H9 (cell line): ENCODE results near the gene TK2. TPM values are rescaled to one million over a fixed set of nuclear protein-coding genes. Genes with fewer than 3 reads are reported as not detected.

Experiments
- DNase-seq: peaks from one replicate; pipeline ENCODE4 v3.0.0-alpha.2; 2017
- H2AFZ ChIP-seq: one replicate; pipeline ENCODE4 v1.6.1; 2013; ENCODE audit warnings: mild to moderate bottlenecking, low read length, control low read depth, moderate library complexity
- H2AK5ac ChIP-seq: 2 replicates; pipeline ENCODE4 v1.6.1; 2013; ENCODE audit warnings: low read length, control low read depth, mixed read lengths; ENCODE audit not compliant: insufficient read length
- H2BK120ac ChIP-seq: one replicate; pipeline ENCODE4 v1.6.1; 2013; ENCODE audit warnings: low read depth, mild to moderate bottlenecking, low read length, control low read depth, inconsistent platforms; ENCODE audit not compliant: poor library complexity, severe bottlenecking
- H2BK12ac ChIP-seq: 2 replicates; pipeline ENCODE4 v1.6.1; 2013; ENCODE audit warnings: low read length, control low read depth, mixed read lengths, low read depth; ENCODE audit not compliant: insufficient read length
- H2BK15ac ChIP-seq: 2 replicates; pipeline ENCODE4 v1.6.1; 2013; ENCODE audit warnings: low read depth, low read length, control low read depth
- H2BK20ac ChIP-seq: one replicate; pipeline ENCODE4 v1.6.1; 2013; ENCODE audit warnings: low read depth, mild to moderate bottlenecking, low read length, control low read depth, inconsistent platforms; ENCODE audit not compliant: poor library complexity, severe bottlenecking
- H2BK5ac ChIP-seq: 2 replicates; pipeline ENCODE4 v1.6.1; 2013; ENCODE audit warnings: low read length, control low read depth, mixed read lengths; ENCODE audit not compliant: insufficient read length
- H3K14ac ChIP-seq: 2 replicates; pipeline ENCODE4 v1.6.1; 2013; ENCODE audit warnings: low read length, control low read depth; ENCODE audit not compliant: insufficient read depth
- H3K18ac ChIP-seq: 2 replicates; pipeline ENCODE4 v1.6.1; 2013; ENCODE audit warnings: low read depth, mild to moderate bottlenecking, mixed read lengths, low read length, control low read depth; ENCODE audit not compliant: insufficient read length
- H3K23ac ChIP-seq: 2 replicates; pipeline ENCODE4 v1.6.1; 2013; ENCODE audit warnings: low read length, control low read depth, mixed read lengths, low read depth; ENCODE audit not compliant: insufficient read length
- H3K23me2 ChIP-seq: 2 replicates; pipeline ENCODE4 v1.6.1; 2013; ENCODE audit warnings: low read depth, mild to moderate bottlenecking, mixed read lengths, low read length, control low read depth; ENCODE audit not compliant: insufficient read length, poor library complexity, severe bottlenecking
- H3K27ac ChIP-seq: 2 replicates; pipeline ENCODE4 v1.5.1; 2013; ENCODE audit warnings: low read length, control low read depth, mixed read lengths, low read depth; ENCODE audit not compliant: insufficient read length
- H3K27me3 ChIP-seq: 2 replicates; pipeline ENCODE4 v1.6.1; 2013; ENCODE audit warnings: low read length, control low read depth, inconsistent platforms; ENCODE audit not compliant: insufficient read depth
- H3K4ac ChIP-seq: 2 replicates; pipeline ENCODE4 v1.6.1; 2013; ENCODE audit warnings: low read depth, mild to moderate bottlenecking, control low read depth, inconsistent platforms, low read length, moderate library complexity
- H3K4me1 ChIP-seq: 2 replicates; pipeline ENCODE4 v1.6.1; 2013; ENCODE audit warnings: low read length, control low read depth, inconsistent platforms; ENCODE audit not compliant: insufficient read depth
- H3K4me2 ChIP-seq: 2 replicates; pipeline ENCODE4 v1.6.1; 2013; ENCODE audit warnings: low read length, control low read depth, mixed read lengths; ENCODE audit not compliant: insufficient read length, insufficient read depth
- H3K56ac ChIP-seq: 2 replicates; pipeline ENCODE4 v1.6.1; 2013; ENCODE audit warnings: low read depth, mild to moderate bottlenecking, mixed read lengths, low read length, control low read depth; ENCODE audit not compliant: insufficient read length
- H3K79me1 ChIP-seq: 2 replicates; pipeline ENCODE4 v1.6.1; 2013; ENCODE audit warnings: low read depth, mild to moderate bottlenecking, moderate library complexity, low read length, control low read depth, inconsistent platforms; ENCODE audit not compliant: insufficient read depth, poor library complexity, severe bottlenecking
- H3K79me2 ChIP-seq: 2 replicates; pipeline ENCODE4 v1.6.1; 2013; ENCODE audit warnings: low read length, control low read depth, inconsistent platforms; ENCODE audit not compliant: insufficient read depth
- H3K9ac ChIP-seq: 2 replicates; pipeline ENCODE4 v1.6.1; 2013; ENCODE audit warnings: low read length, control low read depth, mixed read lengths; ENCODE audit not compliant: insufficient read length; ENCODE audit errors: extremely low read depth
- H3K9me3 ChIP-seq: one replicate; pipeline ENCODE4 v1.6.1; 2013; ENCODE audit warnings: low read depth, low read length, inconsistent platforms; ENCODE audit not compliant: control insufficient read depth
- H3T11ph ChIP-seq: one replicate; pipeline ENCODE4 v1.6.1; 2013; ENCODE audit warnings: mild to moderate bottlenecking, low read length, control low read depth, inconsistent platforms
- H4K20me1 ChIP-seq: one replicate; pipeline ENCODE4 v1.6.1; 2013; ENCODE audit not compliant: control insufficient read depth, insufficient read length, insufficient read depth
- H4K5ac ChIP-seq: 2 replicates; pipeline ENCODE4 v1.6.1; 2013; ENCODE audit warnings: low read depth, mild to moderate bottlenecking, mixed read lengths, low read length, control low read depth; ENCODE audit not compliant: insufficient read length
- H4K8ac ChIP-seq: replicated peaks from 2 replicates; pipeline ENCODE4 v1.6.1; 2013; ENCODE audit warnings: low read length, control low read depth, mixed read lengths, low read depth; ENCODE audit not compliant: insufficient read length
- H4K91ac ChIP-seq: 2 replicates; pipeline ENCODE4 v1.6.1; 2013; ENCODE audit warnings: low read depth, mild to moderate bottlenecking, moderate library complexity, mixed read lengths, low read length, control low read depth; ENCODE audit not compliant: insufficient read length
- H3K27ac Mint-ChIP-seq, 3 experiments: 2 replicates in 2 of 3; 3 replicates in 1 of 3; pipeline ENCODE4 v1.8.0; 2020 to 2021; ENCODE audit warnings: mixed read lengths in 3 of 3, mild to moderate bottlenecking in 1 of 3, moderate library complexity in 1 of 3
- H3K27me3 Mint-ChIP-seq: 2 replicates; pipeline ENCODE4 v1.8.0; 2021; ENCODE audit warnings: low read depth, mild to moderate bottlenecking, moderate library complexity, mixed read lengths
- H3K36me3 Mint-ChIP-seq, 3 experiments: 2 replicates in 2 of 3; 3 replicates in 1 of 3; pipeline ENCODE4 v1.8.0; 2020 to 2021; ENCODE audit warnings: low read depth in 3 of 3, mixed read lengths in 3 of 3; ENCODE audit not compliant: insufficient read depth in 1 of 3
- H3K4me1 Mint-ChIP-seq, 2 experiments: 2 replicates each; pipeline ENCODE4 v1.8.0; 2020; ENCODE audit warnings: mixed read lengths in 2 of 2
- H3K4me3 Mint-ChIP-seq, 2 experiments: 2 replicates in 1 of 2; 3 replicates in 1 of 2; pipeline ENCODE4 v1.8.0; 2020 to 2021; ENCODE audit warnings: mild to moderate bottlenecking in 2 of 2, mixed read lengths in 2 of 2, moderate library complexity in 1 of 2
- H3K9me3 Mint-ChIP-seq, 2 experiments: 2 replicates in 1 of 2; 3 replicates in 1 of 2; pipeline ENCODE4 v1.8.0; 2020; ENCODE audit warnings: mild to moderate bottlenecking in 2 of 2, mixed read lengths in 2 of 2, moderate library complexity in 1 of 2
- WGBS: extraction: QIAGEN DNeasy Blood & Tissue Kit; methylation state at CpG from one replicate; pipeline ENCODE4 v1.1.7; 2013; ENCODE audit warnings: missing lambda C conversion rate, low lambda C conversion rate, mixed read lengths; ENCODE audit not compliant: insufficient read length; ENCODE audit errors: extremely low coverage; 5-methylcytosine and 5-hydroxymethylcytosine counted together
- total RNA-seq: library from RNA; stranded (reverse); gene quantifications from 2 replicates; pipeline ENCODE4 v1.2.1, GENCODE V29; 2021
- TF ChIP-seq, protein P1 (sequence below): fragments of 200-600 bp; sonication (generic); conservative IDR thresholded peaks from 3 replicates; pipeline ENCODE4 v1.8.0; 2021; ENCODE audit warnings: antibody characterized with exemption, mild to moderate bottlenecking

Gene TK2
- total RNA-seq, 1 experiment from 2014 or later = 5.2 TPM

DNA sequence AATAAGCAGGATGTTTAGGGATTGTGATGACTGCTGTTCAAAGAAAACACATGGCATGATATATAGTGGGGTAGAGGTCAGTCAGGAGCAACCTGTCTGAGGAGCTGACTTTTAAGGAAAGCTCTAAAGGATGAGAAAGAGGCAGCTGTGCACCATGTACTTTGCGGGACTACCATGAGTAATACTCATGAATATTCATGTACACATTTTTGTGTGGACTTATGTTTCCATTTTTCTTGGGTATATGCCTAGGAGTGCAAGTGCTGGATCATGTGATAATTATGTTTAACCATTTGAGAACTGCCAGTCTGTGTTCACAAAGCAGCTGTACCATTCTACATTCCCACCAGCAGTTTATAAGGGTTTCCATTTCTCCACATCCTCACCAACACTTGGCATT, 87.0 kb downstream of the TK2 start:
- TF ChIP-seq, protein P1, sequence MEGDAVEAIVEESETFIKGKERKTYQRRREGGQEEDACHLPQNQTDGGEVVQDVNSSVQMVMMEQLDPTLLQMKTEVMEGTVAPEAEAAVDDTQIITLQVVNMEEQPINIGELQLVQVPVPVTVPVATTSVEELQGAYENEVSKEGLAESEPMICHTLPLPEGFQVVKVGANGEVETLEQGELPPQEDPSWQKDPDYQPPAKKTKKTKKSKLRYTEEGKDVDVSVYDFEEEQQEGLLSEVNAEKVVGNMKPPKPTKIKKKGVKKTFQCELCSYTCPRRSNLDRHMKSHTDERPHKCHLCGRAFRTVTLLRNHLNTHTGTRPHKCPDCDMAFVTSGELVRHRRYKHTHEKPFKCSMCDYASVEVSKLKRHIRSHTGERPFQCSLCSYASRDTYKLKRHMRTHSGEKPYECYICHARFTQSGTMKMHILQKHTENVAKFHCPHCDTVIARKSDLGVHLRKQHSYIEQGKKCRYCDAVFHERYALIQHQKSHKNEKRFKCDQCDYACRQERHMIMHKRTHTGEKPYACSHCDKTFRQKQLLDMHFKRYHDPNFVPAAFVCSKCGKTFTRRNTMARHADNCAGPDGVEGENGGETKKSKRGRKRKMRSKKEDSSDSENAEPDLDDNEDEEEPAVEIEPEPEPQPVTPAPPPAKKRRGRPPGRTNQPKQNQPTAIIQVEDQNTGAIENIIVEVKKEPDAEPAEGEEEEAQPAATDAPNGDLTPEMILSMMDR = no peak
- Histone ChIP-seq H3K9me3 (no peaks in the 10 kb centered on the region), H4K5ac (no peak overlapping the region), H3K18ac (no peak overlapping the region), H3K56ac (no peak overlapping the region), H2BK12ac (no peak overlapping the region), H3K79me1 (no peaks in the 10 kb centered on the region), H2BK120ac (no peak overlapping the region), H3K23ac (no peak overlapping the region), H2BK5ac (no peak overlapping the region), H3K4ac (no peak overlapping the region), H3K23me2 (no peaks in the 10 kb centered on the region), H3K4me1 (no peaks in the 10 kb centered on the region), H2AK5ac (no peak overlapping the region), H3K27me3 (no peaks in the 10 kb centered on the region), H3K14ac (no peak overlapping the region), H4K91ac (no peak overlapping the region), H4K20me1 (no peaks in the 10 kb centered on the region), H4K8ac (no peak overlapping the region), H3K27ac (no peak overlapping the region), H2BK15ac (no peak overlapping the region), H2AFZ (no peak overlapping the region), H3T11ph (no peak overlapping the region), H2BK20ac (no peak overlapping the region), H3K9ac (no peak overlapping the region), H3K79me2 (no peaks in the 10 kb centered on the region), H3K4me2 (no peak overlapping the region)
- Mint-ChIP-seq H3K27ac (no peak overlapping the region), H3K36me3 (no peaks in the 10 kb centered on the region), H3K27me3 (peaks cover 32% of the 10 kb centered on the region), H3K4me3 (no peak overlapping the region), H3K4me1 (peaks cover 11 to 19% of the 10 kb centered on the region in 2 experiments), H3K9me3 (no peaks in the 10 kb centered on the region)
- no CpG with 5 or more reads among the region's 1 CpG for WGBS
- DNase-seq = no peak
